K562 (cell line): Measurements from ENCODE around the gene RCOR1. TPM values are rescaled to one million over a fixed set of nuclear protein-coding genes. Genes with fewer than 3 reads are reported as not detected.

ENCODE experiments used
- ATAC-seq: fragments of 200-7000 bp; cut with Tn5 transposase; 3 replicates; pipeline ENCODE4 v1.9.1; 2020; ENCODE audit warnings: moderate library complexity
- BruUV-seq: library from RNA; stranded (reverse); fragments of 400-500 nt; replicated peaks from 2 replicates; lab custom pipeline; 2021; lab: Mats Ljungman, UMichigan
- CTCF ChIA-PET: fragments of 300-600 bp; formaldehyde crosslinking; extraction: SDS; loops from one replicate; lab custom pipeline; 2021; ENCODE audit warnings: low intra/inter-chr PET ratio; lab: Yijun Ruan, JAX
- POLR2A ChIA-PET: fragments of 300-600, 350-650 bp; sonication (Branson Sonifier 250); formaldehyde crosslinking; extraction: SDS; loops from one replicate; lab custom pipeline; 2021; ENCODE audit warnings: antibody characterized with exemption, inconsistent platforms; lab: Yijun Ruan, JAX
- DNase-seq, 4 experiments: peaks; one replicate each; pipeline versions ENCODE4 v3.0.0 to v3.0.0-alpha.2; 2011 to 2018; ENCODE audit warnings: low spot score in 3 of 4, mixed read lengths in 3 of 4; ENCODE audit errors: extremely low read depth in 1 of 4
- FAIRE-seq: peaks from 2 replicates; lab custom pipeline; 2011; peaks lifted over from hg19 to GRCh38; lab: Jason Lieb, UNC
- H2AFZ ChIP-seq: 2 replicates; pipeline ENCODE4 v1.6.0; 2011; ENCODE audit warnings: low read depth, low read length, control low read depth, inconsistent platforms
- H3K27ac ChIP-seq: fragments of 200-600 bp; 3 replicates; pipeline ENCODE4 v1.8.0; 2011; ENCODE audit warnings: low read depth, mild to moderate bottlenecking, control low read depth, inconsistent platforms, low read length, moderate library complexity, mixed read lengths; ENCODE audit errors: extremely low read depth
- H3K27me3 ChIP-seq, 2 experiments: fragments of 300-600 bp in 1 of 2; 2 replicates in 1 of 2; 3 replicates in 1 of 2; pipeline versions ENCODE4 v1.6.0 to v1.8.0; 2011; ENCODE audit warnings: inconsistent platforms in 2 of 2, low read length in 2 of 2, mild to moderate bottlenecking in 1 of 2, mixed read lengths in 1 of 2, moderate library complexity in 1 of 2; ENCODE audit not compliant: control insufficient read depth in 2 of 2, insufficient read depth in 2 of 2
- H3K36me3 ChIP-seq: fragments of 300-600 bp; 3 replicates; pipeline ENCODE4 v1.8.0; 2011; ENCODE audit warnings: mild to moderate bottlenecking, low read length, inconsistent platforms; ENCODE audit not compliant: control insufficient read depth, insufficient read depth
- H3K4me1 ChIP-seq, 2 experiments: fragments of 200-600 bp in 1 of 2; replicated peaks in 1 of 2; 2 replicates in 1 of 2; 3 replicates in 1 of 2; pipeline versions ENCODE4 v1.5.1 to v1.8.0; 2011; ENCODE audit warnings: inconsistent platforms in 2 of 2, low read length in 2 of 2, mild to moderate bottlenecking in 1 of 2, mixed read lengths in 1 of 2, moderate library complexity in 1 of 2; ENCODE audit not compliant: control insufficient read depth in 2 of 2, insufficient read depth in 2 of 2
- H3K4me2 ChIP-seq: 2 replicates; pipeline ENCODE4 v1.6.1; 2011; ENCODE audit warnings: low read length, control low read depth, inconsistent platforms, mixed read lengths; ENCODE audit not compliant: insufficient read depth
- H3K4me3 ChIP-seq: fragments of 200-600 bp; sonication (generic), shearing (Covaris generic); 2 replicates; pipeline ENCODE4 v1.5.1; 2016; ENCODE audit warnings: control low read depth, inconsistent platforms
- H3K79me2 ChIP-seq: fragments of 200-600 bp; 3 replicates; pipeline ENCODE4 v1.8.0; 2011; ENCODE audit warnings: low read length, inconsistent platforms; ENCODE audit not compliant: control insufficient read depth, insufficient read depth
- H3K9ac ChIP-seq, 2 experiments: 2 replicates each; pipeline versions ENCODE4 v1.6.0 to v1.6.1; 2011; ENCODE audit warnings: low read depth in 2 of 2, low read length in 2 of 2, control low read depth in 1 of 2, inconsistent platforms in 1 of 2, mild to moderate bottlenecking in 1 of 2, mixed read lengths in 1 of 2; ENCODE audit not compliant: insufficient read depth in 1 of 2
- H3K9me1 ChIP-seq: one replicate; pipeline ENCODE4 v1.6.0; 2011; ENCODE audit warnings: inconsistent platforms, mild to moderate bottlenecking, low read length, moderate library complexity; ENCODE audit not compliant: control insufficient read depth, insufficient read depth
- H3K9me3 ChIP-seq: replicated peaks from 2 replicates; pipeline ENCODE4 v1.5.1; 2011; ENCODE audit warnings: low read depth, low read length, inconsistent platforms; ENCODE audit not compliant: control insufficient read depth, insufficient read depth
- H4K20me1 ChIP-seq: replicated peaks from 2 replicates; pipeline ENCODE4 v1.6.1; 2011; ENCODE audit warnings: low read length, inconsistent platforms, mixed read lengths; ENCODE audit not compliant: control insufficient read depth, insufficient read depth
- CTCF ChIP-seq, 3 experiments: IDR thresholded peaks in 2 of 3; conservative IDR thresholded peaks in 1 of 3; 2 replicates each; pipeline ENCODE4 v1.5.1; 2011 to 2012; ENCODE audit warnings: low read length in 3 of 3, mild to moderate bottlenecking in 3 of 3, control low read depth in 2 of 3, improper control_type of control experiment in 1 of 3, inconsistent platforms in 1 of 3, low read depth in 1 of 3, mixed read lengths in 1 of 3, moderate library complexity in 1 of 3; ENCODE audit not compliant: insufficient read depth in 2 of 3
- EP300 ChIP-seq: IDR thresholded peaks from 2 replicates; pipeline ENCODE4 v1.6.1; 2012; ENCODE audit warnings: low read length, improper control_type of control experiment
- GABPB2 ChIP-seq: fragments of 250-450 bp; sonication (Bioruptor Pico); conservative IDR thresholded peaks from 2 replicates; pipeline ENCODE4 v1.5.1; 2021; ENCODE audit warnings: mild to moderate bottlenecking
- MAFF ChIP-seq: IDR thresholded peaks from 2 replicates; pipeline ENCODE4 v1.6.1; 2012; ENCODE audit warnings: low read length, improper control_type of control experiment
- PURB ChIP-seq: sonication (generic); formaldehyde crosslinking; IDR thresholded peaks from 2 replicates; pipeline ENCODE4 v1.9.0; 2021; ENCODE audit warnings: low read depth, mild to moderate bottlenecking, missing genetic modification reagents
- RBM25 ChIP-seq: fragments of 200-400 bp; formaldehyde crosslinking; IDR thresholded peaks from 2 replicates; pipeline ENCODE4 v1.6.1; 2018; ENCODE audit warnings: low read length, low read depth, moderate library complexity; ENCODE audit not compliant: severe bottlenecking
- ZBTB43 ChIP-seq: sonication (generic); formaldehyde crosslinking; IDR thresholded peaks from 2 replicates; pipeline ENCODE4 v1.8.0; 2023; ENCODE audit warnings: mild to moderate bottlenecking, missing genetic modification reagents
- ZC3H4 ChIP-seq: sonication (generic); formaldehyde crosslinking; IDR thresholded peaks from 2 replicates; pipeline ENCODE4 v1.9.0; 2021; ENCODE audit warnings: missing genetic modification reagents, borderline replicate concordance
- ZNF121 ChIP-seq: sonication (generic); formaldehyde crosslinking; conservative IDR thresholded peaks from 2 replicates; pipeline ENCODE4 v1.8.0; 2022; ENCODE audit warnings: missing genetic modification reagents
- ZNF512 ChIP-seq: IDR thresholded peaks from 2 replicates; pipeline ENCODE4 v1.6.1; 2016; ENCODE audit warnings: missing genetic modification characterization, missing compliant biosample characterization
- ZNF668 ChIP-seq: fragments of 250-450 bp; sonication (Bioruptor Pico); IDR thresholded peaks from 2 replicates; pipeline ENCODE4 v1.8.0; 2022; ENCODE audit warnings: mild to moderate bottlenecking, inconsistent platforms
- WGBS: fragments of 100-300 bp; shearing (Covaris generic); methylation state at CpG from one replicate; pipeline ENCODE4 v1.1.6; 2016; ENCODE audit warnings: low coverage, mixed read lengths; ENCODE audit not compliant: insufficient coverage; ENCODE audit errors: missing lambda C conversion rate; 5-methylcytosine and 5-hydroxymethylcytosine counted together
- in situ Hi-C: fragments of 300-500 bp; cut with MboI; formaldehyde crosslinking; loops from 4 replicates; pipeline ENCODE4 v1.15.0; 2018; ENCODE audit warnings: inconsistent platforms, mixed read lengths
- intact Hi-C: fragments of 100-400 bp; cut with micrococcal nuclease; formaldehyde crosslinking; loops from 2 replicates; pipeline ENCODE4 v1.14.2; 2022
- polyA plus RNA-seq, 8 experiments: library from polyadenylated mRNA; depleted of rRNA in 4 of 8; stranded (reverse) in 5 of 8; unstranded in 3 of 8; fragments of >200 nt; fragmentation: Nextera tagmentation in 2 of 8; fragmentation: Illumina TruSeq in 1 of 8; extraction: Ambion mirVana in 2 of 8; extraction: Trizol in 1 of 8; gene quantifications; 2 replicates each; pipeline versions ENCODE4 v1.2.1 to v1.2.3, GENCODE V29; 2011 to 2014; ENCODE audit warnings: inconsistent platforms in 1 of 8, missing spikeins in 1 of 8
- total RNA-seq, 7 experiments: library from RNA; depleted of rRNA in 6 of 7; stranded (reverse); fragments of >200 nt in 6 of 7; fragmentation: Illumina TruSeq in 2 of 7; extraction: Trizol in 2 of 7; gene quantifications; 2 replicates each; pipeline versions ENCODE4 v1.2.1 to v1.2.3, GENCODE V29; 2011 to 2021; ENCODE audit warnings: low replicate concordance in 1 of 7

The RCOR1 gene
- total and polyA plus RNA-seq, 9 of the 15 experiments (the other 6 are each of a cell fraction or from before 2014, with no cell fraction given): 8.5 to 47.9 (median 20.9) TPM

DNA sequence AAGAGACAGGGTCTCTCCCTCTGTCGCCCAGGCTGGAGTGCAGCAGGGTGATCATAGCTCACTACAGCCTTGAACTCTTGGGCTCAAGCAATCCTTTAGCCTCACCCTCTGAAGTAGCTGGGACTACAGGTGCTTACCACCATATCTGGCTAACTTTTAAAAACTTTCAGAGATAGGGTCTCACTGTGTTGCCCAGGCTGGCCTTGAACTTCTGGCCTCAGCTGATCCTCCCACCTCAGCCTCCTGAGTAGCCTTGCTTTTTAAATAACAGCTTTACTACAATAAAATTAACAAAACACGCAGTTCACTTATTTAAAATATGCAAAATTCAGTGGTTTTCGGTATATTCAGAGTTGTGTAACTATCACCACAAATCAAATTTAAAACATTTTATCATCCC lies 79.0 kb downstream of the RCOR1 start:
- Histone ChIP-seq H3K79me2 (peaks cover 85% of the 10 kb centered on the region), H3K4me2 (no peak overlapping the region), H3K36me3 (peaks cover 26% of the 10 kb centered on the region; the same call in 2 of the 3 replicates), H3K9me1 (peaks cover 3% of the 10 kb centered on the region), H3K27me3 (no peaks in the 10 kb centered on the region), H3K27ac (no peak overlapping the region), H3K9ac (no peak overlapping the region), H3K9me3 (no peaks in the 10 kb centered on the region), H3K4me3 (no peak overlapping the region), H4K20me1 (0 out of 2 replicates have a peak, but pooled peaks cover 4% of the 10 kb centered on the region), H3K4me1 (peaks cover 3 to 6% of the 10 kb centered on the region in 2 experiments), H2AFZ (no peak overlapping the region)
- no TSS peak for BruUV-seq
- in situ Hi-C loops: no loop called here
- WGBS: 92% methylated on average over 3 of the region's 3 CpGs
- ChIA-PET CTCF (no interaction called here), POLR2A (interaction anchor here (0.5 to 0.8 kb wide), 2 partner anchors 11 to 17 kb away, joined by 4 to 5 read pairs; no protein-coding TSS in a partner anchor)
- no peak for ATAC-seq
- no peak for FAIRE-seq
- intact Hi-C loops: no loop called here
- no peak for DNase-seq
- no peak for TF ChIP-seq ZC3H4 (CRISPR knock-in tag)
- peak; percentile 57 for TF ChIP-seq ZNF121 (CRISPR knock-in tag)

GRCh38 chr14:102672410-102672960 lies 80.0 kb downstream of the RCOR1 start:
- H3K27ac ChIP-seq: no peak overlapping the region
- H3K9me1 ChIP-seq: no peaks in the 10 kb centered on the region
- peaks cover 77% of the 10 kb centered on the region for H3K79me2 ChIP-seq
- no peaks in the 10 kb centered on the region for H3K27me3 ChIP-seq
- no peaks in the 10 kb centered on the region for H4K20me1 ChIP-seq
- ATAC-seq (no peak), FAIRE-seq (no peak), DNase-seq (no peak)
- H3K4me2 ChIP-seq: no peak overlapping the region
- H3K9me3 ChIP-seq: no peaks in the 10 kb centered on the region
- H2AFZ ChIP-seq: no peak overlapping the region
- 100% methylated on average over 2 of the region's 5 CpGs for WGBS
- intact Hi-C loops (no loop called here), in situ Hi-C loops (no loop called here)
- ChIA-PET POLR2A (no interaction called here), CTCF (no interaction called here)
- no peak overlapping the region for H3K9ac ChIP-seq
- H3K4me1 ChIP-seq: peaks cover 0 to 3% of the 10 kb centered on the region in 2 experiments; a peak in 4 of 5 replicates
- BruUV-seq: no TSS peak
- no peak overlapping the region for H3K4me3 ChIP-seq
- H3K36me3 ChIP-seq: peaks cover 22% of the 10 kb centered on the region; the same call in 2 of the 3 replicates
- TF ChIP-seq EP300 (no peak), ZNF668 (CRISPR knock-in tag) (no peak), PURB (CRISPR knock-in tag) (no peak), CTCF (IDR thresholded peaks at IDR 0.05 in 2 of 3, conservative IDR thresholded peaks at IDR 0.05 in 1 of 3; ENCODE audit: insufficient read depth in 2 of 3, low read depth in 1 of 3, low read length in 3 of 3) (no peak), ZBTB43 (CRISPR knock-in tag) (no peak), GABPB2 (CRISPR knock-in tag) (no peak), ZNF512 (no peak), MAFF (peak; percentile 22; the same call in 1 of the 2 replicates), RBM25 (peak; percentile 64)
